ENCODE results near the gene ZNF385D. TPM values are rescaled to one million over a fixed set of nuclear protein-coding genes. Genes with fewer than 3 reads are reported as not detected.

Gene ZNF385D
- total and polyA plus RNA-seq, 2 experiments from 2014 or later: 2.7 to 12.3 TPM

DNA sequence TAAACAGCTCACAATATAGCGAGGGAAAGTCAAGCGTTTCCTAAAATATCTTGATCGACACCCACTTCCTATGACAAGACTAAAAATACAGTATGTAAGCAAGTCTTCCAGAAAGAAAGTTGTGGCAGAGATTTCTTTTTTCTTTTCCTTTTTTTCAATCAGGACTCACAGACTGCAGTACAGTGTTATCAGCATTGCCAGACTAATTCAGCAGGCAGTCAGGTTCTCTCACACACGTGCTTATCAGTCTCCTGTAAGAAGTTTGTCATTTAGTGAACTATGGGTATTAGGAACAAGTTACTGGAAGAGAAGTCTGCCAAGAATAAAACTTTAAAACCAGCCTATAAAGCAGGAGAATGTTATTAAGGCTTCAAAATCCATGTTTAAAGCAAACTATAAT is 32.8 kb upstream of the ZNF385D start:
- no peaks in the 10 kb centered on the region for H3K36me3 ChIP-seq (ENCODE audit: insufficient read depth)
- no peaks in the 10 kb centered on the region for H4K20me1 ChIP-seq (replicated peaks; ENCODE audit: insufficient read depth)
- no peak overlapping the region for H3K4me2 ChIP-seq
- Mint-ChIP-seq H3K4me1 (no peaks in the 10 kb centered on the region), H3K36me3 (ENCODE audit: low read depth) (no peaks in the 10 kb centered on the region), H3K27ac (no peak overlapping the region), H3K9me3 (no peaks in the 10 kb centered on the region), H3K4me3 (no peak overlapping the region), H3K27me3 (ENCODE audit: insufficient read depth, low read depth, poor library complexity) (no peaks in the 10 kb centered on the region)
- DNase-seq (ENCODE audit: low spot score) (no peak), ATAC-seq (no peak)
- no peaks in the 10 kb centered on the region for H3K4me1 ChIP-seq (ENCODE audit: insufficient read depth)
- no peaks in the 10 kb centered on the region for H3K79me2 ChIP-seq (replicated peaks; ENCODE audit: insufficient read depth)
- H2AFZ ChIP-seq: no peak overlapping the region
- no peaks in the 10 kb centered on the region for H3F3A ChIP-seq (replicated peaks; ENCODE audit: low read depth)
- TF ChIP-seq JUNB (IDR thresholded peaks at IDR 0.05; ENCODE audit: unreplicated experiment): no peak
- TF ChIP-seq EZH2phosphoT487 (IDR thresholded peaks at IDR 0.05; ENCODE audit: unreplicated experiment): no peak
- TF ChIP-seq ZNF114 (CRISPR knock-in tag; IDR thresholded peaks at IDR 0.05): no peak
- TF ChIP-seq ZNF331 (CRISPR knock-in tag; IDR thresholded peaks at IDR 0.05; ENCODE audit: low read depth): no peak
- TF ChIP-seq, protein P1, sequence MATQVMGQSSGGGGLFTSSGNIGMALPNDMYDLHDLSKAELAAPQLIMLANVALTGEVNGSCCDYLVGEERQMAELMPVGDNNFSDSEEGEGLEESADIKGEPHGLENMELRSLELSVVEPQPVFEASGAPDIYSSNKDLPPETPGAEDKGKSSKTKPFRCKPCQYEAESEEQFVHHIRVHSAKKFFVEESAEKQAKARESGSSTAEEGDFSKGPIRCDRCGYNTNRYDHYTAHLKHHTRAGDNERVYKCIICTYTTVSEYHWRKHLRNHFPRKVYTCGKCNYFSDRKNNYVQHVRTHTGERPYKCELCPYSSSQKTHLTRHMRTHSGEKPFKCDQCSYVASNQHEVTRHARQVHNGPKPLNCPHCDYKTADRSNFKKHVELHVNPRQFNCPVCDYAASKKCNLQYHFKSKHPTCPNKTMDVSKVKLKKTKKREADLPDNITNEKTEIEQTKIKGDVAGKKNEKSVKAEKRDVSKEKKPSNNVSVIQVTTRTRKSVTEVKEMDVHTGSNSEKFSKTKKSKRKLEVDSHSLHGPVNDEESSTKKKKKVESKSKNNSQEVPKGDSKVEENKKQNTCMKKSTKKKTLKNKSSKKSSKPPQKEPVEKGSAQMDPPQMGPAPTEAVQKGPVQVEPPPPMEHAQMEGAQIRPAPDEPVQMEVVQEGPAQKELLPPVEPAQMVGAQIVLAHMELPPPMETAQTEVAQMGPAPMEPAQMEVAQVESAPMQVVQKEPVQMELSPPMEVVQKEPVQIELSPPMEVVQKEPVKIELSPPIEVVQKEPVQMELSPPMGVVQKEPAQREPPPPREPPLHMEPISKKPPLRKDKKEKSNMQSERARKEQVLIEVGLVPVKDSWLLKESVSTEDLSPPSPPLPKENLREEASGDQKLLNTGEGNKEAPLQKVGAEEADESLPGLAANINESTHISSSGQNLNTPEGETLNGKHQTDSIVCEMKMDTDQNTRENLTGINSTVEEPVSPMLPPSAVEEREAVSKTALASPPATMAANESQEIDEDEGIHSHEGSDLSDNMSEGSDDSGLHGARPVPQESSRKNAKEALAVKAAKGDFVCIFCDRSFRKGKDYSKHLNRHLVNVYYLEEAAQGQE (IDR thresholded peaks at IDR 0.05; ENCODE audit: unreplicated experiment): no peak
- TF ChIP-seq CREB1 (CRISPR knock-in tag; IDR thresholded peaks at IDR 0.05; ENCODE audit: low read depth): no peak
- TF ChIP-seq, protein P2, sequence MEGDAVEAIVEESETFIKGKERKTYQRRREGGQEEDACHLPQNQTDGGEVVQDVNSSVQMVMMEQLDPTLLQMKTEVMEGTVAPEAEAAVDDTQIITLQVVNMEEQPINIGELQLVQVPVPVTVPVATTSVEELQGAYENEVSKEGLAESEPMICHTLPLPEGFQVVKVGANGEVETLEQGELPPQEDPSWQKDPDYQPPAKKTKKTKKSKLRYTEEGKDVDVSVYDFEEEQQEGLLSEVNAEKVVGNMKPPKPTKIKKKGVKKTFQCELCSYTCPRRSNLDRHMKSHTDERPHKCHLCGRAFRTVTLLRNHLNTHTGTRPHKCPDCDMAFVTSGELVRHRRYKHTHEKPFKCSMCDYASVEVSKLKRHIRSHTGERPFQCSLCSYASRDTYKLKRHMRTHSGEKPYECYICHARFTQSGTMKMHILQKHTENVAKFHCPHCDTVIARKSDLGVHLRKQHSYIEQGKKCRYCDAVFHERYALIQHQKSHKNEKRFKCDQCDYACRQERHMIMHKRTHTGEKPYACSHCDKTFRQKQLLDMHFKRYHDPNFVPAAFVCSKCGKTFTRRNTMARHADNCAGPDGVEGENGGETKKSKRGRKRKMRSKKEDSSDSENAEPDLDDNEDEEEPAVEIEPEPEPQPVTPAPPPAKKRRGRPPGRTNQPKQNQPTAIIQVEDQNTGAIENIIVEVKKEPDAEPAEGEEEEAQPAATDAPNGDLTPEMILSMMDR (conservative IDR thresholded peaks at IDR 0.05; ENCODE audit: low read depth in 2 of 2): no peak
- TF ChIP-seq NANOG (IDR thresholded peaks at IDR 0.05; ENCODE audit: borderline replicate concordance): no peak
- TF ChIP-seq, protein P3, sequence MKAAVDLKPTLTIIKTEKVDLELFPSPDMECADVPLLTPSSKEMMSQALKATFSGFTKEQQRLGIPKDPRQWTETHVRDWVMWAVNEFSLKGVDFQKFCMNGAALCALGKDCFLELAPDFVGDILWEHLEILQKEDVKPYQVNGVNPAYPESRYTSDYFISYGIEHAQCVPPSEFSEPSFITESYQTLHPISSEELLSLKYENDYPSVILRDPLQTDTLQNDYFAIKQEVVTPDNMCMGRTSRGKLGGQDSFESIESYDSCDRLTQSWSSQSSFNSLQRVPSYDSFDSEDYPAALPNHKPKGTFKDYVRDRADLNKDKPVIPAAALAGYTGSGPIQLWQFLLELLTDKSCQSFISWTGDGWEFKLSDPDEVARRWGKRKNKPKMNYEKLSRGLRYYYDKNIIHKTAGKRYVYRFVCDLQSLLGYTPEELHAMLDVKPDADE (IDR thresholded peaks at IDR 0.05): no peak
- no peak for TF ChIP-seq STAT1 (IDR thresholded peaks at IDR 0.05; ENCODE audit: unreplicated experiment)
- TF ChIP-seq POLR2AphosphoS5 (IDR thresholded peaks at IDR 0.05; ENCODE audit: low read depth): no peak
- H3K4me3 ChIP-seq: no peak overlapping the region
- H3K27me3 ChIP-seq (ENCODE audit: insufficient read depth): no peaks in the 10 kb centered on the region
- no peaks in the 10 kb centered on the region for H3K9me2 ChIP-seq (ENCODE audit: insufficient read depth)
- no peak overlapping the region for H3K27ac ChIP-seq (ENCODE audit: low read depth)

All from GM23338 (cell line).